HEK293 (cell line): ENCODE results near the gene SATL1.

Experiments
- BCL11A ChIP-seq: fragments of 450-650 bp; formaldehyde crosslinking; IDR thresholded peaks from 2 replicates; pipeline ENCODE4 v1.5.1; 2016; ENCODE audit warnings: low read depth, missing biosample characterization, missing genetic modification characterization
- IKZF3 ChIP-seq: fragments of 450-650 bp; IDR thresholded peaks from 2 replicates; pipeline ENCODE4 v1.5.0; 2018; ENCODE audit warnings: missing biosample characterization, mild to moderate bottlenecking, missing genetic modification characterization, moderate library complexity
- KLF16 ChIP-seq: fragments of 450-650 bp; formaldehyde crosslinking; IDR thresholded peaks from 2 replicates; pipeline ENCODE4 v1.5.1; 2017; ENCODE audit warnings: missing biosample characterization, missing genetic modification characterization
- SCRT1 ChIP-seq: fragments of 450-650 bp; formaldehyde crosslinking; IDR thresholded peaks from 2 replicates; pipeline ENCODE4 v1.5.1; 2016; ENCODE audit warnings: missing biosample characterization, missing genetic modification characterization, borderline replicate concordance
- TRIM28 ChIP-seq: IDR thresholded peaks from 2 replicates; pipeline ENCODE4 v1.6.1; 2011; ENCODE audit warnings: low read length, control low read depth, borderline replicate concordance
- WT1 ChIP-seq: fragments of 450-650 bp; formaldehyde crosslinking; IDR thresholded peaks from 2 replicates; pipeline ENCODE4 v1.5.1; 2016; ENCODE audit warnings: missing biosample characterization, missing genetic modification characterization
- ZBTB1 ChIP-seq: fragments of 450-650 bp; formaldehyde crosslinking; IDR thresholded peaks from 2 replicates; pipeline ENCODE4 v1.5.1; 2016; ENCODE audit warnings: missing biosample characterization, missing genetic modification characterization
- ZBTB48 ChIP-seq: fragments of 450-650 bp; formaldehyde crosslinking; IDR thresholded peaks from 2 replicates; pipeline ENCODE4 v1.5.1; 2016; ENCODE audit warnings: missing biosample characterization, missing genetic modification characterization
- ZNF132 ChIP-seq: fragments of 450-650 bp; formaldehyde crosslinking; IDR thresholded peaks from 2 replicates; pipeline ENCODE4 v1.5.1; 2017; ENCODE audit warnings: missing biosample characterization, missing genetic modification characterization, borderline replicate concordance
- ZNF16 ChIP-seq: fragments of 450-650 bp; formaldehyde crosslinking; IDR thresholded peaks from 2 replicates; pipeline ENCODE4 v1.5.1; 2016; ENCODE audit warnings: low read depth, missing biosample characterization, missing genetic modification characterization
- ZNF223 ChIP-seq: fragments of 450-650 bp; formaldehyde crosslinking; IDR thresholded peaks from 2 replicates; pipeline ENCODE4 v1.5.1; 2016; ENCODE audit warnings: missing biosample characterization, missing genetic modification characterization
- ZNF23 ChIP-seq: fragments of 450-650 bp; formaldehyde crosslinking; IDR thresholded peaks from 2 replicates; pipeline ENCODE4 v1.5.1; 2016; ENCODE audit warnings: missing biosample characterization, missing genetic modification characterization, borderline replicate concordance
- ZNF274 ChIP-seq, 2 experiments: fragments of 200-500 bp in 1 of 2; fragments of 450-650 bp in 1 of 2; sonication (Bioruptor generic) in 1 of 2; formaldehyde crosslinking in 1 of 2; IDR thresholded peaks; 2 replicates each; pipeline versions ENCODE4 v1.5.1 to v1.6.1; 2014 to 2016; ENCODE audit warnings: borderline replicate concordance in 1 of 2, inconsistent platforms in 1 of 2, low read length in 1 of 2, missing biosample characterization in 1 of 2, missing genetic modification characterization in 1 of 2
- ZNF366 ChIP-seq: fragments of 450-650 bp; formaldehyde crosslinking; conservative IDR thresholded peaks from 2 replicates; pipeline ENCODE4 v1.5.1; 2016; ENCODE audit warnings: missing biosample characterization, missing genetic modification characterization
- ZNF433 ChIP-seq: fragments of 450-650 bp; formaldehyde crosslinking; IDR thresholded peaks from 2 replicates; pipeline ENCODE4 v1.5.1; 2016; ENCODE audit warnings: missing biosample characterization, missing genetic modification characterization, low read depth
- ZNF514 ChIP-seq: fragments of 450-650 bp; formaldehyde crosslinking; IDR thresholded peaks from 2 replicates; pipeline ENCODE4 v1.5.1; 2016; ENCODE audit warnings: missing biosample characterization, missing genetic modification characterization
- ZNF529 ChIP-seq: fragments of 450-650 bp; formaldehyde crosslinking; IDR thresholded peaks from 2 replicates; pipeline ENCODE4 v1.5.1; 2017; ENCODE audit warnings: missing genetic modification characterization, missing biosample characterization; ENCODE audit not compliant: insufficient replicate concordance
- ZNF561 ChIP-seq: fragments of 450-650 bp; IDR thresholded peaks from 2 replicates; pipeline ENCODE4 v1.5.1; 2018; ENCODE audit warnings: missing biosample characterization, missing genetic modification characterization, borderline replicate concordance
- ZNF596 ChIP-seq: fragments of 450-650 bp; IDR thresholded peaks from 2 replicates; pipeline ENCODE4 v1.5.0; 2018; ENCODE audit warnings: missing biosample characterization, mild to moderate bottlenecking, missing genetic modification characterization, moderate library complexity
- ZNF624 ChIP-seq: fragments of 450-650 bp; formaldehyde crosslinking; IDR thresholded peaks from 2 replicates; pipeline ENCODE4 v1.5.1; 2017; ENCODE audit warnings: missing biosample characterization, missing genetic modification characterization
- ZNF664 ChIP-seq: fragments of 450-650 bp; formaldehyde crosslinking; IDR thresholded peaks from 2 replicates; pipeline ENCODE4 v1.5.1; 2016; ENCODE audit warnings: missing biosample characterization, missing genetic modification characterization
- ZNF707 ChIP-seq: fragments of 450-650 bp; formaldehyde crosslinking; IDR thresholded peaks from 2 replicates; pipeline ENCODE4 v1.5.1; 2016; ENCODE audit warnings: missing biosample characterization, missing genetic modification characterization
- ZNF768 ChIP-seq: fragments of 450-650 bp; formaldehyde crosslinking; IDR thresholded peaks from 2 replicates; pipeline ENCODE4 v1.5.1; 2018; ENCODE audit warnings: missing biosample characterization, mild to moderate bottlenecking, missing genetic modification characterization
- ZNF776 ChIP-seq: fragments of 450-650 bp; formaldehyde crosslinking; IDR thresholded peaks from 2 replicates; pipeline ENCODE4 v1.5.0; 2017; ENCODE audit warnings: missing biosample characterization, missing genetic modification characterization, borderline replicate concordance
- ZNF777 ChIP-seq: fragments of 450-650 bp; formaldehyde crosslinking; IDR thresholded peaks from 2 replicates; pipeline ENCODE4 v1.5.1; 2017; ENCODE audit warnings: missing biosample characterization, missing genetic modification characterization, borderline replicate concordance
- ZNF837 ChIP-seq: fragments of 450-650 bp; formaldehyde crosslinking; IDR thresholded peaks from 2 replicates; pipeline ENCODE4 v1.5.1; 2016; ENCODE audit warnings: missing biosample characterization, missing genetic modification characterization
- ZNF843 ChIP-seq: fragments of 450-650 bp; formaldehyde crosslinking; IDR thresholded peaks from 2 replicates; pipeline ENCODE4 v1.5.1; 2016; ENCODE audit warnings: missing biosample characterization, missing genetic modification characterization
- TF ChIP-seq, protein P1 (sequence below): fragments of 450-650 bp; formaldehyde crosslinking; IDR thresholded peaks from 2 replicates; pipeline ENCODE4 v1.5.1; 2016; ENCODE audit warnings: missing biosample characterization, missing genetic modification characterization, low read depth
- TF ChIP-seq, protein P2 (sequence below): fragments of 450-650 bp; formaldehyde crosslinking; IDR thresholded peaks from 2 replicates; pipeline ENCODE4 v1.5.0; 2017; ENCODE audit warnings: missing biosample characterization, missing genetic modification characterization, borderline replicate concordance
- TF ChIP-seq, protein P3 (sequence below): fragments of 450-650 bp; formaldehyde crosslinking; IDR thresholded peaks from 2 replicates; pipeline ENCODE4 v1.5.1; 2016; ENCODE audit warnings: missing biosample characterization, missing genetic modification characterization
- TF ChIP-seq, protein P4 (sequence below): fragments of 450-650 bp; formaldehyde crosslinking; conservative IDR thresholded peaks from 2 replicates; pipeline ENCODE4 v1.5.1; 2016; ENCODE audit warnings: low read depth, missing biosample characterization, missing genetic modification characterization

Gene SATL1

DNA sequence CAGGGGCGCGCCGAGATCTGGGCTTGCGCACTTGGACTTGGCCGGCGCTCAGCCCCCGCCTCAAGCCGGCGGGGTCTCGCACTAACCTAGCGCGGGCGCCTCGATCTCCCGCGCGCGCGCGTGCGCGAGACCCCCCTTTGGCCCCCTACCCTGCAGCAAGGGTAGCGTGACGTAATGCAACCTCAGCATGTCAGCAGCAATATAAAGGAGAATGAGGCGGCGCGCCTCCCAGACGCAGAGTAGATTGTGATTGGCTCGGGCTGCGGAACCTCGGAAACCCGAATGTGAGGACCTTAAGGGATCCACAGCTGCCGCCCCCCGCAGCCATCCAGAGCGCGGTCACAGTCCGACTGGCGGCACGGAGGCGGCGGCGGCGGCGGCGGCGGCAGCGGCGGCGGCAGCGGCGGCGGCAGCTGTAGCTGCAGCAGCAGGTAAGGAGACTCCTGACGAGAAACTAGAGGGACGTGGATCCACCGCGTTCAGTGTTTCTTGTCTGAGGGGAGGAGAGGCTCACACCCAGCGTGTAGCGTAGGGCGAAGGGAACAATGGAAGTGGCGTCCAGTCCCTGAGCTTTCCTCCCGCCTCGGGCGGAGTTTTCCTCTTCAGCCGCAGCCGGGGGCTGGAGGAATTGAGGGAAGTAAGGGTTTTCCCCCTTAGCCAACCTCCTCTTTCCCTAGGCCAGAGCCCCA is at the start of gene SATL1, which contains the start of gene ZNF711 (continued):
- TF ChIP-seq ZNF514 (tag by site-specific recombination) (no peak), ZBTB48 (peak; percentile 64; the same call in 1 of the 2 replicates), ZNF274 (IDR thresholded peaks at IDR 0.05; ENCODE audit: low read length) (no peak), ZNF274 (tag by site-specific recombination; IDR thresholded peaks at IDR 0.05; ENCODE audit: borderline replicate concordance) (no peak), ZNF366 (tag by site-specific recombination) (no peak), IKZF3 (peak; percentile 16; the same call in 1 of the 2 replicates), ZNF433 (no peak), ZNF132 (tag by site-specific recombination) (no peak), ZNF707 (tag by site-specific recombination) (no peak), ZNF16 (tag by site-specific recombination) (no peak), ZNF561 (tag by site-specific recombination) (no peak), ZNF843 (no peak), BCL11A (tag by site-specific recombination) (no peak), ZNF23 (no peak), ZNF664 (tag by site-specific recombination) (no peak), WT1 (tag by site-specific recombination) (no peak), SCRT1 (tag by site-specific recombination) (no peak), ZNF776 (tag by site-specific recombination) (no peak), ZNF777 (tag by site-specific recombination) (no peak), ZBTB1 (tag by site-specific recombination) (no peak), KLF16 (tag by site-specific recombination) (no peak), ZNF837 (tag by site-specific recombination) (no peak), ZNF529 (tag by site-specific recombination) (no peak), ZNF223 (tag by site-specific recombination) (no peak), ZNF768 (no peak), TRIM28 (no peak), ZNF624 (tag by site-specific recombination) (no peak), ZNF596 (no peak)
- TF ChIP-seq, protein P1, sequence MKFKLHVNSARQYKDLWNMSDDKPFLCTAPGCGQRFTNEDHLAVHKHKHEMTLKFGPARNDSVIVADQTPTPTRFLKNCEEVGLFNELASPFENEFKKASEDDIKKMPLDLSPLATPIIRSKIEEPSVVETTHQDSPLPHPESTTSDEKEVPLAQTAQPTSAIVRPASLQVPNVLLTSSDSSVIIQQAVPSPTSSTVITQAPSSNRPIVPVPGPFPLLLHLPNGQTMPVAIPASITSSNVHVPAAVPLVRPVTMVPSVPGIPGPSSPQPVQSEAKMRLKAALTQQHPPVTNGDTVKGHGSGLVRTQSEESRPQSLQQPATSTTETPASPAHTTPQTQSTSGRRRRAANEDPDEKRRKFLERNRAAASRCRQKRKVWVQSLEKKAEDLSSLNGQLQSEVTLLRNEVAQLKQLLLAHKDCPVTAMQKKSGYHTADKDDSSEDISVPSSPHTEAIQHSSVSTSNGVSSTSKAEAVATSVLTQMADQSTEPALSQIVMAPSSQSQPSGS (tag by site-specific recombination) = peak; percentile 95
- TF ChIP-seq, protein P2, sequence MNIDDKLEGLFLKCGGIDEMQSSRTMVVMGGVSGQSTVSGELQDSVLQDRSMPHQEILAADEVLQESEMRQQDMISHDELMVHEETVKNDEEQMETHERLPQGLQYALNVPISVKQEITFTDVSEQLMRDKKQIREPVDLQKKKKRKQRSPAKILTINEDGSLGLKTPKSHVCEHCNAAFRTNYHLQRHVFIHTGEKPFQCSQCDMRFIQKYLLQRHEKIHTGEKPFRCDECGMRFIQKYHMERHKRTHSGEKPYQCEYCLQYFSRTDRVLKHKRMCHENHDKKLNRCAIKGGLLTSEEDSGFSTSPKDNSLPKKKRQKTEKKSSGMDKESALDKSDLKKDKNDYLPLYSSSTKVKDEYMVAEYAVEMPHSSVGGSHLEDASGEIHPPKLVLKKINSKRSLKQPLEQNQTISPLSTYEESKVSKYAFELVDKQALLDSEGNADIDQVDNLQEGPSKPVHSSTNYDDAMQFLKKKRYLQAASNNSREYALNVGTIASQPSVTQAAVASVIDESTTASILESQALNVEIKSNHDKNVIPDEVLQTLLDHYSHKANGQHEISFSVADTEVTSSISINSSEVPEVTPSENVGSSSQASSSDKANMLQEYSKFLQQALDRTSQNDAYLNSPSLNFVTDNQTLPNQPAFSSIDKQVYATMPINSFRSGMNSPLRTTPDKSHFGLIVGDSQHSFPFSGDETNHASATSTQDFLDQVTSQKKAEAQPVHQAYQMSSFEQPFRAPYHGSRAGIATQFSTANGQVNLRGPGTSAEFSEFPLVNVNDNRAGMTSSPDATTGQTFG (tag by site-specific recombination) = no peak
- TF ChIP-seq, protein P3, sequence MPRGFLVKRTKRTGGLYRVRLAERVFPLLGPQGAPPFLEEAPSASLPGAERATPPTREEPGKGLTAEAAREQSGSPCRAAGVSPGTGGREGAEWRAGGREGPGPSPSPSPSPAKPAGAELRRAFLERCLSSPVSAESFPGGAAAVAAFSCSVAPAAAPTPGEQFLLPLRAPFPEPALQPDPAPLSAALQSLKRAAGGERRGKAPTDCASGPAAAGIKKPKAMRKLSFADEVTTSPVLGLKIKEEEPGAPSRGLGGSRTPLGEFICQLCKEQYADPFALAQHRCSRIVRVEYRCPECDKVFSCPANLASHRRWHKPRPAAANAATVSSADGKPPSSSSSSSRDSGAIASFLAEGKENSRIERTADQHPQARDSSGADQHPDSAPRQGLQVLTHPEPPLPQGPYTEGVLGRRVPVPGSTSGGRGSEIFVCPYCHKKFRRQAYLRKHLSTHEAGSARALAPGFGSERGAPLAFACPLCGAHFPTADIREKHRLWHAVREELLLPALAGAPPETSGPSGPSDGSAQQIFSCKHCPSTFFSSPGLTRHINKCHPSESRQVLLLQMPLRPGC (tag by site-specific recombination) = 0 out of 2 replicates have a peak, but pooled peaks have one; percentile 14
- TF ChIP-seq, protein P4, sequence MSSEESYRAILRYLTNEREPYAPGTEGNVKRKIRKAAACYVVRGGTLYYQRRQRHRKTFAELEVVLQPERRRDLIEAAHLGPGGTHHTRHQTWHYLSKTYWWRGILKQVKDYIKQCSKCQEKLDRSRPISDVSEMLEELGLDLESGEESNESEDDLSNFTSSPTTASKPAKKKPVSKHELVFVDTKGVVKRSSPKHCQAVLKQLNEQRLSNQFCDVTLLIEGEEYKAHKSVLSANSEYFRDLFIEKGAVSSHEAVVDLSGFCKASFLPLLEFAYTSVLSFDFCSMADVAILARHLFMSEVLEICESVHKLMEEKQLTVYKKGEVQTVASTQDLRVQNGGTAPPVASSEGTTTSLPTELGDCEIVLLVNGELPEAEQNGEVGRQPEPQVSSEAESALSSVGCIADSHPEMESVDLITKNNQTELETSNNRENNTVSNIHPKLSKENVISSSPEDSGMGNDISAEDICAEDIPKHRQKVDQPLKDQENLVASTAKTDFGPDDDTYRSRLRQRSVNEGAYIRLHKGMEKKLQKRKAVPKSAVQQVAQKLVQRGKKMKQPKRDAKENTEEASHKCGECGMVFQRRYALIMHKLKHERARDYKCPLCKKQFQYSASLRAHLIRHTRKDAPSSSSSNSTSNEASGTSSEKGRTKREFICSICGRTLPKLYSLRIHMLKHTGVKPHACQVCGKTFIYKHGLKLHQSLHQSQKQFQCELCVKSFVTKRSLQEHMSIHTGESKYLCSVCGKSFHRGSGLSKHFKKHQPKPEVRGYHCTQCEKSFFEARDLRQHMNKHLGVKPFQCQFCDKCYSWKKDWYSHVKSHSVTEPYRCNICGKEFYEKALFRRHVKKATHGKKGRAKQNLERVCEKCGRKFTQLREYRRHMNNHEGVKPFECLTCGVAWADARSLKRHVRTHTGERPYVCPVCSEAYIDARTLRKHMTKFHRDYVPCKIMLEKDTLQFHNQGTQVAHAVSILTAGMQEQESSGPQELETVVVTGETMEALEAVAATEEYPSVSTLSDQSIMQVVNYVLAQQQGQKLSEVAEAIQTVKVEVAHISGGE (tag by site-specific recombination) = no peak
